CD4-positive, alpha-beta T cell treated with Interleukin-17A for 4 hours (primary cell): ENCODE measurements around the gene CBFA2T2.
"Not testable (repeated sequence)": the region's sequence is repeated elsewhere in the genome, so short reads cannot be mapped to it uniquely, and the experiment has no call there.

Experiments
- DNase-seq: peaks from one replicate; pipeline ENCODE4 v3.0.0-alpha.2; 2020; ENCODE audit warnings: mixed read lengths

The CBFA2T2 gene

DNA sequence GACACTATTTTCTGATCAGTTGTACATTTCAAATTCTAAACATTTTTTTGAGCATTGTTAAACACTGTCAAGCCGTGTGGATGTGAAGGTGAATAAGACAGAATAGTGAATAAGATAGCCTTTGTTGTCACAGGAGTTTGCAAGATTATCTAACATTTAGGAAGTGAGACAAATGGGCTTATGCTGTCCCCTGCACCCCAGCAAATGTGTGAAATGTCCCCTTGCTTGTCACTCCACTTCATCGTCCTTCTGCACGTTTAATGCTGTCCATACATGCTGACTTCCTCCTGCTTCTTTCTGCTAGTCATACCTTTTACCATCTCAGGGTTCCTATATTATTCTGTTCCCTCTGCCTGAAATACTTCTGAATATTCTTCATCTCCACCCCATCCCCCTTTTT, 62.6 kb downstream of the CBFA2T2 start:
- no peak for DNase-seq

DNA sequence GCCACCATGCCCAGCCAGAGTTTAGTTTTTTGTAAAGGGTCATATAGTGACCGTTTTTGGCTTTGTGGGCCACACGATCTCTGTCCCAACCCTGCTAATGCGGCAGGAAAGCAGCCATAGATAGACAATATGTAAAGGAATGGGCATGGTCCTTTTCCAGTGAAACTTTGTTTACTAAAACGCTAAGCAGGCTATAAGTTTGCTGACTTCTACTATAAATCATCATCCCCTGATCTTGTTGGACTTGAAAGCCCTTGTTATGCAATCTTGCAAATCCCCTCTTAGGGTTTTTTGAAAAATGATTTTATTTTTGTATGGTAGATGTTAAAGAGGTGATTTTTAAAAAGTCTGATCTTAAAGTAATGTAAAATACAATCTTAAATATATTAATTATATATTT, 63.6 kb downstream of the CBFA2T2 start:
- no peak for DNase-seq

DNA sequence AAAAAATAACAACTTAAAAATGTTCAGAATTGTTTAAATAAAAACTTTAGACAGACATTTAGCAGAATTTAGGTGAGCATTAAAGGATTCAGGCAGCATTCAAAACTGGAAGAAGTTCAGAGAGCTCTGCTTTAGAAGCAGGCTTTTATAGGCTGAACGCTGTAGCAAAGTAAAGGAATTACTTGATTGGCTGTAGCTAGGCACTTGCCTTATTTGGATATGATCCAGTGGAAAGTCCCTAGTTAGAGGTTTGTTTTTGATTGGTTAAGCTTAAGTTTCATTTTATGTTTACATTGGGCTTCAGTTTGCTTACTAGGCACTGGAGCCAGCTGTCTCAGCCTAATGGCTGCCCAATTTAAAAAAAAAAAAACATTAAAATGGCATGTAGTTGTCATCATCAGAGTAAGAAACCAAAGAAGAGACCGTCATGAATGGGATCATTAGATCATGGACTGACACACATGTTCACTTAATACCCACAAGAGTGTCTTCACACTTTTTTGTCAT, 65.1 kb downstream of the CBFA2T2 start:
- peak; percentile 50 for DNase-seq

DNA sequence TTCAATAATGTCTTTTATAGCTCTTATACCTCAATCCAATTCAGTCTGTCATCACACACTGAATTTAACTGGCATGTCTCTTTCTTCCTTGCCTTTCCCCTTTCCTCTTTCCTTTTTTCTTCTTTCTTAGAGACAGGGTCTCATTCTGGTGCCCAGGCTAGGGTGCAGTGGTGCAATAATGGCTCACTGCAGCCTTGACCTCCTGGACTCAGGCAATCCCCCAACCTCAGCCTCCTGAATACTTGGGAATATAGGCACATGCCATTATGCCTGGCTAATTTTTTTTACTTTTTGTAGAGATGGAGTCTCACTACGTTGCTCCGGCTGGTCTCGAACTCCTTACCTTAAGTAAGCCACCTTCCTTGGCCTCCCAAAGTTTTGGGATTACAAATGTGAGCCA, 65.9 kb downstream of the CBFA2T2 start:
- no peak for DNase-seq

DNA sequence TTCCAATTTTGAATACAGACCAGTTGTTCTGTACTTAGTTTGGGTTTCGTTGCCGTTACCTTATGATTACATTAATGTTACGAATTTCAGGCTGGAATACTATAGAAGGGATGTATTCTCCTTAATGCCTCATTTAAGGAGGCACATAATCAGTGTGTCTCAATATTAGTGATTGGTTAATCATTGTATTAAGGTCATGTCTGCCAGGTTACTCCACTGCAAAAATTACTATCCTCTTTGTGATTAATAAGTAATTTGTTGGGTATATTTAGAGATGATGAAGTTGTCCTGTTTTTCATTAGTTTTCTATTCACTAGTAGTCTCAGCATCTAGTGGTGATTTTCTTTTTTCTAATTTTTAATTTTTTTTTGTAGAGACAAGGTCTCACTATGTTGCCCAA, 66.3 kb downstream of the CBFA2T2 start:
- DNase-seq, result no peak

DNA sequence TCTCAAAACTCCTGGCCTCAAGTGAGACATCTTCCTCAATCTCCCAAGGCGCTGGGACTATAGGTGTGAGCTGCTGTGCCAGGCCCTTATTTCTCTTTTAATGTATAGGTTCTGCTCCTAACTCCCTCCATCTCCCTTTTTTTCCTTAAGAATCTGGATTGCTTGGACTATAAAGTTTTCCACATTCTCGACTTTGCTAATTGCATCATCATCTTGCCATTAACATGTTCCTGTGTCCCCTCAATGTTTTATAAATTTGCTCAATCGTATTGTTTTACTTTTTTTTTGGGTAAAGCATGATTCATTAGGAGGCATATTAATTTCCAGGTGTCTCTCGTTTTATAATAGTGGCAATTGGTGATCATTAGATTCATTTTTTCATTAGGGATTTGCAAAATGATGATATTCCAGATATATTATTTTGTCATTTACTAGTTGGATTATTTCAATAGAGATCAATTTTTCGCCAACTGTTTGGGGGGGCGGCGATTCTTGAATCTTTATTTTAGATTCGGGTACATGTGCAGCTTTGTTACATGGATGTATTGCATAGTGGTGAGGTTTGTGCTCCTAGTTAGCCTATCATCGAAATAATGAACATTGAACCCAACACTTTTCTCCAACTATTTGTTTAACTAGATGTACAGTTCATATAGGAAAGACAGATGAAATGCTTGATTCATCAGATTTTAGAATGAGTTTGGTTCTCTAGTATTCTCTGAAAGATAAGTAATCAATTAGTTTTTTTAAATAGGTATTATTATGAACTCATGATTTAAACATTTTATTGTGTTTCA, 68.7 kb downstream of the CBFA2T2 start:
- no peak for DNase-seq

DNA sequence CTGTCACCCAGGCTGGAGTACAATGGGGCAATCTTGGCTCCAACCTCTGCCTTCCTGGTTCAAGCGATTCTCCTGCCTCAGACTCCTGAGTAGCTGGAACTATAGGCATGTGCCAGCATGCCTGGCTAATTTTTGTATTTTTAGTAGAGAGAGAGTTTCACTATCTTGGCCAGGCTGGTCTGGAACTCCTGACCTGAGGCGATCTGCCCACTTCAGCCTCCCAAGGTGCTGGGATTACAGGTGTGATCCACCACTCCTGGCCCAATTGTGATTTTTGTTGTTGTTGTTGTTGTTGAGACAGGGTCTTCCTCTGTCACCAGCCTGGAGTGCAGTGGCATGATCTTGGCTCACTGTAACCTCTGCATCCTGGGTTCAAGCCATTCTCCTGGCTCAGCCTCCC, 69.3 kb downstream of the CBFA2T2 start:
- DNase-seq, result no peak

DNA sequence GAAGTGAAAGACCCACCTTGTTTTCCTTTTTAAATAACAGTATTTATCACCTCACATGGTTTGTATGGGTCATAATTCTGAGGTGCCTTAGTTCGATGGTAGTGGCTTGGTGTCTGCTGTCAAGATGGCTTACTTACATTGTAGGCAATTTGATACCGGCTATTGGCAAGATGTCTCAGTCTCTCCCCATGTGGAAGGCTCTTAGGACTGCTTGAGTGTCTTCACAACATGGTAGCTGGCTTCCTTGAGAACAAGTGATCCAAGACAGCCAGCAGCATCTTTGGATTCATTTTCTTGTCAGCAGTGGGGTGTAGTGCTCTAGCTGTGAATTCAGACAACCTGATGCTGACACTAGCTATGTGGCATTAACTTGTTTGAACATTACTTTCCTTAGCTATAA, 70.1 kb downstream of the CBFA2T2 start:
- DNase-seq, result no peak

DNA sequence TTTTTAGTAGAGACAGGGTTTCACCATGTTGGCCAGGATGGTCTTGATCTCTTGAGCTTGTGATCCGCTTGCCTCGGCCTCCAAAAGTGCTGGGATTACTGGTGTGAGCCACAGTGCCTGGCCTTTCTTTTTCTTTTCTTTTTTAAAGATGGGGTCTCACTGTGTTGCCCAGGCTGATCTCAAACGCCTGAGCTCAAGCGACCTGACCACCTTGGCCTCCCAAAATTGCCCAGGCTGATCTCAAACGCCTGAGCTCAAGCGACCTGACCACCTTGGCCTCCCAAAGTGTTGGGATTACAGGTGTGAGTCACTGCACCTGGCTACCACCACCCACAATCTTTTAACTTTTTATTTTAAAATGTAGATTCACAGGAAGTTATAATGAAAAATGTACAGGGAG, 71.2 kb downstream of the CBFA2T2 start:
- not testable (repeated sequence) for DNase-seq

DNA sequence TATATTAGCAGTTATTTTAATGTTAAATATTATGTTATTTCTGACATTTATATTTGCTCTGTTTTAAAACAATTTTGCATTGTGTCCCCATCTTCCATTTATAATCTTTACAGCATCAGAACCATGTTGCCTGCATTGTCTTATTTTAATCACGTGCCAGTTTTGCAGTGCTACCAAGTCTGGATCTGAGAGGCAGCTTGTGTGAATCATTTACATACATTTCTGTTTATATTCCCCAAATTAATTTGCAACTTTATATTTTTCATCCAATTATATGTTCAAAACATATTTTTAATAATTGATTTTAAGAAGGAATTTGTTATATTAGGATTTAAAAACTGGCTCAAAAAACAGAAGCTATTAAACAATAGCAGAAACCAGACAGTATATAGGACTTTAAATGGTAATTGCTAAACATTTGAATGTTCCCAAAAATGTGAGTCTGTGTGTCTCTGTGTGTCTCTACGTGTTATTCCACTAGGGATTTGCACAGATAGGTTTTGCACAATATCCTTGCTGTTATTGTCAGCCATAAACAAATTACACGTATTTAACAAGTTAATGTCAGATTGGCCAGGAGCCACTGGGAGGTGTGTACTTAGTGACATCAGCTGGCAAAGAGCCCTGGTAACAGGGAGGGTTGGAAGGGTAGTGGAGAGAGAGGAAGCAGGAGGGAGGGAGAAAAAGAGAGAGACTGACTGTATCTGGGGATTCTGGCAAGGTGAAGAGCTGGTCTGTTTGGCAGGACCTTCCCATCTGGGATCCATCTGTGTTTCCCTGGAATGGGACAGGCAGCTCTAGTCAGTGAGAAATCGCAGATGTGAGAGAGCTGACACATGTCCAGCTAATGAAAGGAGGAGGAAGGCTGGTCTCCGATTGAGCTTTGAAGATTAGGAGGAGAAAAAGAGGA, 72.1 kb downstream of the CBFA2T2 start:
- DNase-seq, result no peak

DNA sequence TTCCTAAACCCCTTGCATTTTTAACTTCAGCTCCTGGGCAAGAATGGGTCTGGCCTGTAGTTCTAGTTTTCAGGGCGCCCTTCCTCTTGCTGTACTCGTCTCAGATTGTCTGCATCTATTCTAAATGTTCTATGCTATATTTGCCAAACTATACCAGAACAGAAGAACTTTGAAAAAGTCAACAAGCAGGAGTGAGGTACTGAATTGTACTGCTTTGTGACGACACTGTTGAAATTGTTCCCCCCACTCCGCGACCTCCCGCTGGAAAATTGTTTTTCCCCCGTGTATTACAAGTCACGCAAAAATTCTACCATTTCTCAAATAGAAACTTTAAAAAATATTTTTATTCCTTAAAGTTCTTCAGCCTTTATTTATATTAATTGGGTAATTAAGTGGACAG, 73.9 kb downstream of the CBFA2T2 start:
- no peak for DNase-seq

DNA sequence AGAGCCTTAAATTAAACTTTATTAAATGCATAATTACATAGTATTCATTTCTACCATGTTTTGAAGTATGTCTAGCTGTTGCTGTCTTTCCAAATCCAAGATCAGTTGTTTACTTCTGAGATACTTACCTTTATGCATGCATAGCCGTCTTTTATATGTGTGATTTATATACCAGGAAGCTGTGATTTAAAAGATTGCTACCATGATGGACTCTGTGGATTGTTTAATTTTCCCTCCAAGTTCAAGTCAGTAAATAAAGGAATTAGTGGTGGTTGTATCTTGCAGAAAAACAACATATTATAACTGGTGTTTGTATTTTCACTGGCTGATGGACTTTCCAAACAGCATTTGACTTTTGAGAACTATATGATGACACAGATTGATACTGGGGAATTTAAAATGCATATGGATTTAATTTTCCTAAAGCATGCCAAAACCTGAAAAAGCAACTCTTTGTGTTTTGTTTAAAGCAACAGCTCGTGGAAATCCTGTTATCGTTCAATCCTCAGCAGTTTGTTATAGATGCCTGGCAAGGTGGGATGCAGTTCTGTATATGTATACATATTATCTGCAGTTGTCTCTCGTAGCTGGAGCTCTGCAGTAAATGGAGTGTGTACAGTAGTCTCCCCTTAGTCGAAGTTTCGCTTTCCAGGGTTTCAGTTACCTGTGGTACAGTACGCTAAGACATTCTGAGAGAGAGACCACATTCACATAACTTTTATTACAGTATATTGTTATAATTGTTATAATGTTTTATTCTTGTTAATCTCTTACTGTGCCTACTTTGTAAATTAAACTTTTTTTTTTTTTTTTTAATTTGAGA, 77.1 kb downstream of the CBFA2T2 start:
- no peak for DNase-seq

DNA sequence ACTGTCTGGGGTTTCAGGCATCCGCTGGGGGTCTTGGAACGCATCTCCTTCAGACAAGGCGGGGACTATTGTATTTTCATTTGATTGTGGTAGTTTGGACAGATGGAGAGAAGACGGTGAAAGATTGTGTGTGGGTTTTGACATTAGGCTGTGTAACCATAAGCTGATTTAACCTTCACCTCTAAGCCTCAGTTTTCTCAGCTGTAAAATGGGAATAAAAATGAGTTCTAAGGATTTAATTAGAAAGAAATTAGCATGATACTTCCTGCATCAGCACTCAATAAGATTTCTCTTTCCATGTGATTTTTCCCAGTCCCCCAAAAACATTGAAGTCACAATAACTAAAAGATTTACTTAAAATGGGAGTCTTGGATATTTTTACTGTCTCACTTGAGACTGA, 78.1 kb downstream of the CBFA2T2 start:
- no peak for DNase-seq

DNA sequence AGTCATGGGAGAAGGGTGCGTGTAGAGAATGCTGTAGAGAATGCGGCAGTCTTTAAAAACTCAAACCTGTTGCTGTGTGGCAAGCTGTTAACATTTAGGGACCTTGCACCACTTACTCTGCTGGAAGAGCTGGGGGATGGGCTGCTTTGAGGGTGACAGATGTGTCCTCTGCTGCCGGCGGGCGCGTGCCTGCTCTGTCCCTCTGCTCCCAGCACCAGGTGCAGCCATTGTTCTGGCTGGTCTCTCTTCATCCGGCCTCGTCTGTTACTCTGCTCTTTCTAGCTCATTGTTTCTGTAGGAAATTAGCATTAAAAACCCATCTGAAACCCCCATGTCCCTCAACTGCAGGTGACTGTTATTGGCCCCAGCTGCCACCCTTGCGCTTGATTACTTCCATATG, 78.5 kb downstream of the CBFA2T2 start:
- DNase-seq, result no peak

DNA sequence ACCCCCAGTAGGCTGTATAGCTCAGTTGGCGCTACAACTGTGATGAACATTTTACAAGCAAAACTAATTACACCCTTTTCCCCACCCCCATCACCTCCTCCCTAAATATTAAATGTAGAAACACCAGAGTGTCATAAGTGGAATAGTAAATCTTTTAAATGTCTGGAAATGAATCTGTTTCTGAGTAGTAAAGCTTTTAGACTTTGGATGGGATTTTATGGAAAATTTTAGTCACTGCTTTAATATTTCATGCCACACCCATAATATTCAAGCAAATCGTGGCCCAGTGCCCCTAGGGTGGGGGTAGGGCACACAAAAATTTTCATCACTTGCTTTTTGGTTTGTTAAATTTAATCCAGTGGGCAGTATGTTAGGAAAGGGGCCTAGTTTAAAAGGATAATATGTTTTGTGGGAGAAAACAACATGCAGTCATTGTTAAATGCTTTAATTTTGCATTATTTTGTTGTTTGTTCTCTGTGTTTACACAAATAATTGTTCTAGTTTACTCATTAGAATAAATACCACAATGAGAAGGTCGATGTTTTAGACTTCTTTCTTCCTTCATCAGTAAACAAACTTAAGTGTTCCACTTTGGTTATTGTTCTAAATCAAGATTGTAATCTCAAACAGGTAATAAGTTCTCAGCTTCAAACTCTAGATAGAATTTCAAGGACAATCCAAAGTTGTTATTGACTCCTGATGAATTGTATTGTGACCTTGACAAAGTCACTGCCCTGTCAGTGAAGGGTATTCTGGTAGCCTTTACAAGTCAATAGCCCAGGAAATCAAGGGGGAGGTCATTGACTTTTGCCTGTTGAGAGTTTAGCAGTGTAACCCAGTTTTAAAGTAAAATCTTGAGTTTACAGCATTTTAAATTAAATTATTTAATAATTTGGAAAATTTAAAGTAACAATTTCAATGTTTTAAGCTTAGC, 79.2 kb downstream of the CBFA2T2 start:
- DNase-seq, result no peak

DNA sequence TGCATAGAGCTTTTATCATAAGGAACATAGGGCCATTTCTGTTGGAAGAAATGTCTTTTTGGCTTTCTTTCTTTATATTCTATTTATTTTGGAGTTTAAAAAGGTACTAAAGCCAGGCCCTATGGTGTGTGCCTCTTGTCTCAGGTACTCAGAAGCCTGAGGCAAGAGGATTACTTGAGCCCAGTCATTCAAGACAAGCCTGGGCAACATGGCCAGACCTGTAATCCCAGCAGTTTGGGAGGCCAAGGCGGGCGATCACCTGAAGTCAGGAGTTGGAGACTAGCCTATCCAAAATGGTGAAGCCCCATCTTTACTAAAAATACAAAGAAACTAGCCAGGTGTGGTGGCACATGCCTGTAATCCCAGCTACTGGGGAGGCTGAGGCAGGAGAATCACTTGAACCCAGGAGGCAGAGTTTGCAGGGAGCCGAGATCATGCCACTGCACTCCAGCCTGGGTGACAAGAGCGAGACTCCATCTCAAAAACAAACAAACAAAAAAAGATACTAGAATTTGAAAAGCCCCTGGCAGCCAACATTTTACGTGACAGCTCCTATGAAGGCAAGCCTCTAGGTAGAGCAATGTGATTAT, 80.0 kb downstream of the CBFA2T2 start:
- DNase-seq, result no peak

DNA sequence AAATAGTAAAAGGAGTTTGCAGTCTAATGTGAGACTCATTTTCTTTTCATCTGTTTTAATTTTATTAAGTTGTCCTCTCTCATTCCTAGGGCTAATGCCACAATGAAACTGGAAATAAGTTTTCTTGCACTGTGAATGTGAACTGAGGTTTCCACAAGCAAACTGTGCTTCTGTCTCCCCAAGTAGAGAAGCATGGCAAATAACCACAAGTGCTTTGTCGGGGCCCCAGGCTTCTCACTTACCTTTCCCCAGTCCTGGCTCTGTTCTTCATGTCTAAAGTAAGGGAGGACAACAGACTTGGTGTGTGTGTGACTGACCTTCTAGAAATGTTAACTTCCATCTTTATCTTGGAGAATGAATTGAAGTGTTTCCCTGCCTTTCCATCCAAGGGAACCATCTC, 80.8 kb downstream of the CBFA2T2 start:
- no peak for DNase-seq

DNA sequence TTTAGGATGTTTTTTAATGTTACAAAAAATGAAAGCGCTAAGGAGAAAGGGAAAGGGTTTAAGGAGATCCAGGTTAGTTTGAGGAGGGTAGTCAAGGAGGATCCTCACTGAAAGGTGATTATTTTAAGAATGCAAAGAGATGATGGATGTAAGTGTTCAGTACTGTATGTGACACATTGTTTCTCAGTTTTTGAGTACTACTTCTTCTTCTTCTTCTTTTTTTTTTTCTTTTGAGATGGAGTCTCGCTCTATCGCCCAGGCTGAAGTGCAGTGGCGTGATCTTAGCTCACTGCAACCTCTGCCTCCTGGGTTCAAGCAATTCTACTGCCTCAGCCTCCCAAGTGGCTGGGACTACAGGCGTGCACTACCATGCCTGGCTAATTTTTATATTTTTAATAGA, 83.4 kb downstream of the CBFA2T2 start:
- not testable (repeated sequence) for DNase-seq

DNA sequence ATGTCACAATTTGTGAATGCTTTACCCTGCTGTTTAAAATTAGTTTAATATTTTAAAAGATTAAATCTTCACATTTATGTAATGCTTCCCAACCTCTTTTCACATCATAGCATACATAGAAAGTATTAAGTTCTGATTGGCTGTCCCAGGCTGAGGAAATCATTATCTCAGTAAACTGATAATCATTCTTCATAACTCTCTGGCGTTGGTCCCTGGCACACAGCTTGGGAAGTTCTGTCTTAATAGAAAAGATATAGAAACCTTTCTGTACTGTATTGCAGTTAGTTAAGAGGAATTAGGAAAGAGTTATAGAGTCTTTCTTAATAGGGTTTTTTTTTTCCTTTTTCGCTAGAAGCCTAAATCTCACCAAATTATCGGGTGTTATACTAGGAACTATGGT, 85.4 kb downstream of the CBFA2T2 start:
- DNase-seq, result no peak

DNA sequence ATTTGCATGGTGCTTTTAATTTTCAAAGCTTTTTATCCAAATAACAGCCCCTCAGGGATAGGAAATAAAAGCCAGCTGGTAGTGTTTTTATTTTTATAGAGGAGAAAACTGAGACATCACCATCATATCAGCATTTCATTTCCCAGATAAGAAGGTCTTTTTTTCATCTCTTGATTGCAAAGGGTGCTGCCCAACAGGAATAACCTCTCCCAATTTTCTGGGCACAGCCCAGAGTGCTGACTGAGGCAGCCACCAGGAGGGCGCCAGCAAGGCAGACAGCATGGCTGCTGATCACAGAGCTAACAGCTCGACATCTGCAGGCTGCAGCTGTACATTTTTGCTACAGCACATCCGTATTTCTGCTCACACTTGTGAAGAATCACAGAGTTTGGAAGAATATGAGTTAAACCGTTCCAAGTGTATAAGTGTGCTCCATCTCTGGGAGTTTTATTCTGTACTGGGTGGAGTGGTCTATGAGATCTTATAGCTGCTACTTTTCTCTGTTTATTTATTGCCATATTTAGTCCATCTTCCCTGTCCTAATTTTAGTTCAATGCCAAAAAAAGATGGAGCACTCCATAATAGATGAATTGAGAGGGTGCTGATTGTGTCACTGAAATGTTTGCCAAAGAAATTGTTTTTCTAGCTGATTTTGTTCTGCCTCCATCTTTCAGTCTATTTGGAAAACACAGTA, 86.7 kb downstream of the CBFA2T2 start:
- no peak for DNase-seq

DNA sequence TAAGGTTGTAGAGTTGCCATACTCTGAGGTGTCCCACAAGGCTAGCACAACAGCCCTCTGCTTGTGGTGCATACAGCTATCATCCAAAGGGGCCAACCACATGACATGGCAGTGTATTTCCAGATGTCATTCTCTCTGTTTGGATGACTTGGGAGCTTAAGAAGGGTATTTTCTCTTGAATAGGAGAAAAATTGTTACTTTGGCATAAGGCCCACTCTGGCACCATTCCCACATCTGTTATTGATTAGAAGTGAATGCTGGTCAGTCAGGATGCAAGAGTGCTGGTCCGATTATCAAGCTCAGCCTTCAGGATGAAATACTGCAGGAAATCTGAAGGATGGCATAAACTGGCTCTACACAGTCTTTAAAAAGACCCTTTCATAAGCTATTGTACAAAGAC, 88.6 kb downstream of the CBFA2T2 start:
- DNase-seq, result no peak
